Measurements from ENCODE around the gene APOLD1. TPM values are rescaled to one million over a fixed set of nuclear protein-coding genes. Genes with fewer than 3 reads are reported as not detected.

The APOLD1 gene
- total and polyA plus RNA-seq, 2 of the 8 experiments (the other 6 are each of a cell fraction or from before 2014, with no cell fraction given) = 0.12 to 0.71 TPM

DNA sequence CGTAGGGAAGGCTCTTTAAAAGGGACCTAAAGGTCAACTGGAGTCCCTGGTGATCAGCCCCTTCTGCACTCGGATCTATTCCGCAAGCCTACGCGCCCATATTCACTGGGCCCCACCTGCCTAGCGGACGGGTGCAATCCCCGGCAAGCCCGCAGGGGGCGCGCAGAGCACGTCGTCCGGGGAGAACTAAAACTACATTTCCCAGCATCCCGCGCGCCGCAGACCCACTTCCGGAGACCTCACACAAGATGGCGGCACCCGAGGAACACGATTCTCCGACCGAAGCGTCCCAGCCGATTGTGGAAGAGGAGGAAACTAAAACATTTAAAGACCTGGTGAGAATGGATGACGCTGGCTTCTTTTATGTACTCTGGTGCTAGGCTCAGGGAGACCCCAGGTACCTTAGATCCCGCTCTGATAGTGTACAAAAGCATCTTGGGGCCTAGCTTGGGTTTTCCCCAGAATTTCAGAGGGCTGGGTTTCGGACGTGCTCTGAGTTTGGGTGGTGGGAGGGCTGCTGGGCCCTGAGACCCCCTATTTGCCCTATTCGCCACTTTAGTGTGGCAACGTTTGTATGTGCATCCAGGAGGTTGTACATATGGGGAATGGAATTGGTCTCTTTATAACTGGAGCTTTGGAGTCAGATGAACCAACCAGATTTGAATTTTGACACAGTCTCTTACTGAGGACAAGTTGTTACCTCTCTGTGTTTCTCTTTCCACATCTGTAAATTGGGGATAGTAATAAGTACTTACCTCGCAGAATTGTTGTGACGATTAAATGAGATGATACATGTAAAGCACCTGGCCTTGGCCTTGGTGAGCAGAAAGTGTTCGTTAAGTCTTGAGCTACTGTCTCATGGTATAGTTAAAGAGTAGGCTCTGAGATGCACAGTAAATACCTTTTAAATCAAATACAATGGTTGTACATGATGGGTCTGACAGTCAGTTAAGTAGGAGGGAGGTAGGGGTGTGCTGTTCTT lies 28.0 kb downstream of the APOLD1 start, which contains the start of gene DDX47 (continued):
- TF ChIP-seq CHD7 (IDR thresholded peaks at IDR 0.05; ENCODE audit: insufficient replicate concordance, low read length) (no peak), SP1 (IDR thresholded peaks at IDR 0.05; ENCODE audit: low read depth, low read length) (no peak), TAF7 (optimal IDR thresholded peaks at IDR 0.05; ENCODE audit: borderline replicate concordance, low read depth, low read length) (peak; percentile 83)

Data from H1 (cell line).